Heart left ventricle (tissue), 16 donors: ENCODE results near the gene TULP4. TPM values are rescaled to one million over a fixed set of nuclear protein-coding genes. Genes with fewer than 3 reads are reported as not detected.

Experiments
- ATAC-seq, 4 donors: fragments of 200-7000 bp; cut with Tn5 transposase; one replicate each; pipeline ENCODE4 v1.9.1; 2020 to 2022; ENCODE audit warnings: moderate library complexity in 4 of 4, mild to moderate bottlenecking in 3 of 4, moderate number of reproducible peaks in 1 of 4
- DNase-seq, 5 donors: peaks; one replicate each; pipeline ENCODE4 v3.0.0-alpha.2; 2020
- H3K27ac ChIP-seq, 12 donors: fragments of 200-600 bp; sonication (generic) in 4 of 12; one replicate each; pipeline versions ENCODE4 v1.5.0 to v1.8.0; 2016 to 2022; ENCODE audit warnings: mild to moderate bottlenecking in 2 of 12
- H3K27me3 ChIP-seq, 9 donors: fragments of 200-600 bp; sonication (generic) in 2 of 9; one replicate each; pipeline versions ENCODE4 v1.5.1 to v1.8.0; 2016 to 2022; ENCODE audit warnings: mild to moderate bottlenecking in 3 of 9
- H3K36me3 ChIP-seq, 9 donors: fragments of 200-600 bp; sonication (generic) in 2 of 9; one replicate each; pipeline versions ENCODE4 v1.5.0 to v1.8.0; 2018 to 2022; ENCODE audit warnings: mild to moderate bottlenecking in 2 of 9
- H3K4me1 ChIP-seq, 12 donors: fragments of 200-600 bp; sonication (generic) in 4 of 12; one replicate each; pipeline versions ENCODE4 v1.5.0 to v1.8.0; 2016 to 2022; ENCODE audit warnings: mild to moderate bottlenecking in 3 of 12
- H3K4me3 ChIP-seq, 12 donors: fragments of 200-600 bp; sonication (generic) in 4 of 12; one replicate each; pipeline versions ENCODE4 v1.5.0 to v1.8.0; 2017 to 2022; ENCODE audit warnings: mild to moderate bottlenecking in 9 of 12, moderate library complexity in 4 of 12
- H3K9me3 ChIP-seq, 12 donors: fragments of 200-600 bp; sonication (generic) in 4 of 12; one replicate each; pipeline versions ENCODE4 v1.5.0 to v1.8.0; 2016 to 2022; ENCODE audit warnings: mild to moderate bottlenecking in 1 of 12
- POLR2A ChIP-seq, 2 donors: fragments of 450-650 bp; IDR thresholded peaks; one replicate each; pipeline ENCODE4 v1.6.1; 2017; ENCODE audit warnings: antibody characterized with exemption in 2 of 2, mild to moderate bottlenecking in 2 of 2, moderate library complexity in 2 of 2
- WGBS, 4 donors: extraction: QIAGEN DNeasy Blood & Tissue Kit in 2 of 4; methylation state at CpG; one replicate each; pipeline versions ENCODE4 v1.1.5 to v1.1.7; 2013 to 2018; 5-methylcytosine and 5-hydroxymethylcytosine counted together
- intact Hi-C, 10 donors: fragments of 100-400 bp; cut with DNase I; formaldehyde crosslinking; loops; one replicate each; pipeline versions ENCODE4 v1.11.1 to v1.14.2; 2022
- polyA plus RNA-seq, 2 donors: library from polyadenylated mRNA; stranded (reverse); fragments of 200-250 nt; gene quantifications; one replicate each; pipeline ENCODE4 v1.2.3, GENCODE V29; 2013
- total RNA-seq, 9 donors: library from RNA; depleted of rRNA in 2 of 9; stranded (reverse); fragments of >200 nt in 2 of 9; fragmentation: NEBNext Ultra II Directional in 3 of 9; extraction: Animal tissue kit (Norgen Biotek cat#: 25700) in 3 of 9; gene quantifications; one replicate each; pipeline versions ENCODE4 v1.1.0 to v1.2.4, GENCODE V29; 2016 to 2023
- TF ChIP-seq, protein P1 (sequence below), 12 donors: fragments of 200-600 bp; sonication (generic) in 4 of 12; IDR thresholded peaks; one replicate each; pipeline versions ENCODE4 v1.5.0 to v1.8.0; 2018 to 2022; ENCODE audit warnings: antibody characterized with exemption in 12 of 12, mild to moderate bottlenecking in 5 of 12
- donor health status: ischemic (EF 13 %, LVEDD 7.1; RV severe dilation, severe dysfunction).
- donor health status: healthy with polysubstance abuse.
- donor health status: DM: no; HTN: yes; CAD: no.
- donor health status: DM: no; HTN: no; CAD: no.
- donor health status: ischemic (EF 25% LVEDD 6.9; RV normal size, moderate dysfunction).
- donor health status: ischemic (EF 25% LVEDD 5.7; RV mildly dilated, moderate dysfunction).
- donor health status: healthy.
- donor health status: DM: yes; HTN: yes; CAD: no.
- donor health status: ischemic (EF 35%, LVEDD 5.7; RV mildly dilated, moderate dysfunction).
- donor health status: nonischemic (EF 11% LVEDD 7.7; RV severe dilation, severe dysfunction).
- donor health status: DM: yes; HTN: yes; CAD: no.
- donor health status: PGD.
- donor health status: ischemic (EF 29% LVEDD 5.4; RV normal size, mild dysfunction).
- donor health status: nonischemic (EF 23%, LVEDD 6.1; RV moderate dilation, normal function).

TULP4 gene
- total and polyA plus RNA-seq, 11 donors, result 9.6 to 134 (median 93.0) TPM

- Histone ChIP-seq H3K4me3 (no peak overlapping the region), H3K9me3 (no peaks in the 10 kb centered on the region), H3K4me1 (peaks cover 0 to 40% (median 27%) of the 10 kb centered on the region in 12 donors), H3K27me3 (no peaks in the 10 kb centered on the region), H3K27ac (peak overlapping the region in 10 of 12 donors; percentile 6 to 55 (median 20)), H3K36me3 (peaks cover 0 to 1% (median 0%) of the 10 kb centered on the region in 9 donors)
- ATAC-seq (no peak), DNase-seq (no peak)
- intact Hi-C loops, result loop anchor here in 2 of 10 donors (5.0 to 10.0 kb wide), 2 partner anchors 176 to 183 kb away; no protein-coding TSS in a partner anchor
- TF ChIP-seq, protein P1, sequence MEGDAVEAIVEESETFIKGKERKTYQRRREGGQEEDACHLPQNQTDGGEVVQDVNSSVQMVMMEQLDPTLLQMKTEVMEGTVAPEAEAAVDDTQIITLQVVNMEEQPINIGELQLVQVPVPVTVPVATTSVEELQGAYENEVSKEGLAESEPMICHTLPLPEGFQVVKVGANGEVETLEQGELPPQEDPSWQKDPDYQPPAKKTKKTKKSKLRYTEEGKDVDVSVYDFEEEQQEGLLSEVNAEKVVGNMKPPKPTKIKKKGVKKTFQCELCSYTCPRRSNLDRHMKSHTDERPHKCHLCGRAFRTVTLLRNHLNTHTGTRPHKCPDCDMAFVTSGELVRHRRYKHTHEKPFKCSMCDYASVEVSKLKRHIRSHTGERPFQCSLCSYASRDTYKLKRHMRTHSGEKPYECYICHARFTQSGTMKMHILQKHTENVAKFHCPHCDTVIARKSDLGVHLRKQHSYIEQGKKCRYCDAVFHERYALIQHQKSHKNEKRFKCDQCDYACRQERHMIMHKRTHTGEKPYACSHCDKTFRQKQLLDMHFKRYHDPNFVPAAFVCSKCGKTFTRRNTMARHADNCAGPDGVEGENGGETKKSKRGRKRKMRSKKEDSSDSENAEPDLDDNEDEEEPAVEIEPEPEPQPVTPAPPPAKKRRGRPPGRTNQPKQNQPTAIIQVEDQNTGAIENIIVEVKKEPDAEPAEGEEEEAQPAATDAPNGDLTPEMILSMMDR (IDR thresholded peaks at IDR 0.05), result no peak
- TF ChIP-seq POLR2A (IDR thresholded peaks at IDR 0.05), result no peak
- 94 to 99% (median 95%) methylated on average over 9 of the region's 9 CpGs for WGBS, 4 donors
Observed at GRCh38 chr6:158408013-158408412, 95.7 kb downstream of the TULP4 start.

DNA sequence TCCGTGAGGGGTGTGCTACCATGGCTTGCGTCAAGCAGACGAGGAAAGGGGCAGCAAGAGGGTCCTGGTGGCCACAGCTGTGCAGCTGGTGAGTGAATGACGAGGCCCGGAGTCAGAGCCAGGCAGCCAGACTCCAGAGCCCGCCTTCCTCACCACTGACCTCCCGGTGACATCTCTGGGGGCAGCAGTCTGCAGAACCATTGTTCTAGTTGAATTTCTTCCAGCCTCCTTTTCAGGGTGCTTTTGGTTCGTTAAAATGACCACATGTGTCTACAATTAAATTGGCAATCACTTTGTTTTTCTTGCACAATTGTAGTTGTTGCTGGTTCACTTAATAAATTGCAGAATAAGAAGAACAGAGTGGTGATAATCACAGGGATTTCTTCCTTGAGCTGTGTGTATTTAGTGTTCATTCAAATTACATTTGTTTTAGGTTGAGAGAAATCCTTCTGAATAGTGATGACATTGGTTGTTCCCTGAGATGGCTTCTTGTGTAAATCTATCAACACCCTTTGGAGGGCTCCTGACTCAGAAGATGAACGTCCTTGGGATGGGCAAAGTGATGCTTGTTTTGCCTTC lies 96.4 kb downstream of the TULP4 start:
- intact Hi-C loops, result loop anchor here in 2 of 10 donors (5.0 to 10.0 kb wide), 2 partner anchors 176 to 184 kb away; no protein-coding TSS in a partner anchor
- peaks cover 0 to 8% (median 4%) of the 10 kb centered on the region in 9 donors for H3K36me3 ChIP-seq
- no peaks in the 10 kb centered on the region for H3K9me3 ChIP-seq
- TF ChIP-seq POLR2A (IDR thresholded peaks at IDR 0.05), result no peak
- TF ChIP-seq, protein P1 (IDR thresholded peaks at IDR 0.05), result no peak
- H3K27ac ChIP-seq, result peak overlapping the region in 10 of 12 donors; percentile 10 to 71 (median 52)
- peak; percentile 45 to 93 (median 90) for ATAC-seq
- DNase-seq, result peak; percentile 69 to 85 (median 82)
- H3K4me1 ChIP-seq, result peaks cover 0 to 40% (median 27%) of the 10 kb centered on the region in 12 donors
- H3K27me3 ChIP-seq, result no peaks in the 10 kb centered on the region
- WGBS, 4 donors, result 34 to 49% (median 39%) methylated on average over 8 to 9 of the region's 9 CpGs
- no peak overlapping the region for H3K4me3 ChIP-seq

DNA sequence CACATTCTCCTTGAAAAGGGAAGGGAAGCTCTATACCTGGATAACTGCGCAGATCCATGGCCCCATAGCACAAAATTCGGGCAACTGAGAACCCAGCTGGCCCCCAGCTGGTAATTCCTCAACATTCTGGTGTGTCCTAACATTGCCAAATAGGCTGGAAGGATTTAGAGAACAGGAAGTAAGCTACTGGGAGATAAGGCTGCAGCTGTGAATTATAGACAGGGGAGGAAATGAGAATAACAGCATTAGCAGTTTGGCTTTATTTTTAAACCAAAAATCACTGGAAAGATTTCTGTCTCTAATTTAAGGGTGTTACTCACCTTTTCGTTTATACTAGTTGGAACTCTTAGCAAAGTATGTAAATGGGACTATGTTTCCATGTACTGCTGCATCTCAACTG lies 97.2 kb downstream of the TULP4 start:
- Histone ChIP-seq H3K4me3 (no peak overlapping the region), H3K9me3 (no peaks in the 10 kb centered on the region), H3K27me3 (no peaks in the 10 kb centered on the region), H3K4me1 (peaks cover 0 to 44% (median 28%) of the 10 kb centered on the region in 12 donors), H3K27ac (peak overlapping the region in 10 of 12 donors; percentile 14 to 71 (median 52)), H3K36me3 (peaks cover 0 to 13% (median 6%) of the 10 kb centered on the region in 9 donors)
- TF ChIP-seq POLR2A (IDR thresholded peaks at IDR 0.05), result no peak
- TF ChIP-seq, protein P1 (IDR thresholded peaks at IDR 0.05), result no peak
- intact Hi-C loops, result loop anchor here in 2 of 10 donors (5.0 to 10.0 kb wide), 2 partner anchors 177 to 185 kb away; no protein-coding TSS in a partner anchor
- ATAC-seq (peak; percentile 53 to 82 (median 78)), DNase-seq (peak in 2 of 5 donors; percentile 45 to 53)
- WGBS, 4 donors, result 37 to 54% (median 41%) methylated on average over 3 of the region's 3 CpGs

DNA sequence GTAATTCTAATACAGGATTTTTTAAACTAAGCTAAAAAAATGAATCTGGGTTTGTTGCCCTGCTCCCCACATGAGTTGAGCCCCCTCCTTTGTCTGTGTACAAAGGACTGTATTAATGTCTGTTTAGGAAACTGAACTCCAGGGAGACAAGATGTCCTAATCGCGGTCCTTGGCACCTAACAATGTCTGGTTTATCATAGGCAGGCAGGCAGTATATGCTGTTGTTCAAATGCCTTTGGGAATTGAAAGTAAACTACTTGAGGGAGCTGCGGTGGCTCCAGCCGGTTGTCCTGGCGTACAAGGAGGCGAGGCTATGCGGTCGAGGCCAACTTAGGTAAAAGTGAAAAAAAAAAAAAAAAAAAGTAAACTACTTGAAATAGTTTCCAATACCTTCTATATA lies 98.5 kb downstream of the TULP4 start:
- Histone ChIP-seq H3K27ac (no peak overlapping the region), H3K9me3 (no peaks in the 10 kb centered on the region), H3K36me3 (peaks cover 0 to 13% (median 6%) of the 10 kb centered on the region in 9 donors), H3K27me3 (no peaks in the 10 kb centered on the region), H3K4me3 (no peak overlapping the region), H3K4me1 (peaks cover 0 to 46% (median 29%) of the 10 kb centered on the region in 12 donors)
- DNase-seq, result no peak
- intact Hi-C loops, result no loop called here
- WGBS, 4 donors, result 67 to 70% (median 68%) methylated on average over 8 of the region's 8 CpGs
- no peak for TF ChIP-seq POLR2A (IDR thresholded peaks at IDR 0.05)
- TF ChIP-seq, protein P1 (IDR thresholded peaks at IDR 0.05), result no peak
- ATAC-seq, result peak in 2 of 4 donors; percentile 38 to 43
